HG03066 (cell line): ENCODE data around the gene PTPN6.

Source experiments
- ATAC-seq: cut with Tn5 transposase; IDR thresholded peaks from one replicate; pipeline ENCODE4 v1.9.1; 2021; ENCODE audit warnings: low read depth; ENCODE audit not compliant: unreplicated experiment

Gene PTPN6

GRCh38 chr12:6921996-6922946 is 28.9 kb upstream of the PTPN6 start:
- ATAC-seq, result peak; percentile 48

GRCh38 chr12:6923003-6923732 is 28.0 kb upstream of the PTPN6 start:
- no peak for ATAC-seq

DNA sequence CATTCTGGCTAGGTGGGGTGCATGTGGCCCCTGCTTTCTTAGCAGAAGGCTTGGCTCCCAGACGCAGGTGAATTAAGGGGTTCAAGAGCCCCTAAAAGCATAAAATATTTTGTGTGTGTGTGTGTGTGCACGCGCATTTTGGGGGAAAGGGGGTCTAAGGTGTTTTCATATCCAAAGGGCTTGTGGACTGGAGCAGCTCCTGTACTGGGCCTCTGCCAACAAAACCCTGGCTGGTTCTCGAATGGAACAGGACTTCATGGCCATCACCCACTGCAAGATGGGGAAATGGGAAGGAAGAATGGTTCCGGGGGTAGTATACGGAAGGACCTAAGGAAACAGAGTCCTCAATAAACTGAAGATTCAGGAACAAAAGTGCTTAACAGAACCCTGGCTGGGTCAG is 27.3 kb upstream of the PTPN6 start:
- no peak for ATAC-seq

DNA sequence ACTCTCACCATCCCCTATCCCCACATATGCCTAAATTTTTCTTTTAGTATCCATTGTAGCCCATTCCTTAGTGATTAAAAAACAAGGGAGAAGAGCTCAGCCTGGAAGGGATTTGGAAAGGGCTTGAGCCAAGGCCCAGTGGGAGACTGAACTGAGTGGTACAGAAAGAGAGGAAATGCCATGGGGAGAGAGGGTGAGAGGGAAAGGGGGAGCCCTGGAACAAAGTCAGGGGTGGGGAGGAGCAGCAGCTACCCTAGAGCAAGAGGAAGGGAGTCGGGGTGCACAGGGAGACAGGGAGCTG is 26.0 kb upstream of the PTPN6 start:
- ATAC-seq, result no peak

DNA sequence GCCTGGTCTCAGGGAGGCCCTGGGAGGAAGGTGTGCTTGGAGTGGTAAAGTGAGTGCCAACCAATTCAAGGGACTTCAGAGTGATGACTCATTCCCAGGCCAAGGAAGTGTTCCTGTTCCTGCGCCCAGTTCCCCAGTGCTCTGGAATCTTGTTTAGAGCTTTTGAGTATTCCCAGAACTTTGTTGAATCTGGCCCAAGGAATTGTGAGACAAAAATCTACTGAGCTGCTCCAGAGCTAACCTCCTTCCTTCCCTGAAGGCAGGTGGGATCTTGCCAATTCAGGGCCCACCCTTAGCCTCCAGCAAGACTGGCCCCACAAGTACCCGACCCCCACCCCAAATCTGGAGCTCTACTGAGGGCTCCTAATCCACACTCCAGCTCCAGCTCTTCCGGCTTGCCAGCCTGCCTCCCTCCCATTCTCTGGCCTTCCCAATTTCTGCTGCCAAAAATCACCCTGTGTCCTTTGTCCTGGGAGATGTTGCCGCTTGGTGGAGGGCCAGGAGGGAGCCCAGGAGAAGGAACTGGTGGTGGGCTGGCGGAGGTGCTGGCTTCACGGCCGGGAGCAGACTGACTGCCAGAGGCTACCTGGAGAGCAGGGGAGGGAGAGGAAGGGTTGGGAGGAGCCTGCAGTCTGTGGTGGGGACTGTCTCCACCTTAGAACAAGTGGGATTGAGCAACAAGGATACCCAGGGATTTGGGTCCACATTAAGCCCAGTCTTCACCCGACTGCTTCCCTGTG is 25.4 kb upstream of the PTPN6 start:
- no peak for ATAC-seq

- ATAC-seq, result no peak
Measured at GRCh38 chr12:6927379-6928021, 23.7 kb upstream of the PTPN6 start, which contains the start of gene ATN1. TSS of gene ATN1 (plus strand) at chr12:6927959. CDS start at chr12:6934002, 6,043 bp downstream.

- ATAC-seq, result no peak
Measured at GRCh38 chr12:6928022-6928702, 23.0 kb upstream of the PTPN6 start.

GRCh38 chr12:6928703-6929407 is 22.3 kb upstream of the PTPN6 start:
- ATAC-seq, result no peak

- ATAC-seq, result no peak
Measured at GRCh38 chr12:6929466-6930452, 21.4 kb upstream of the PTPN6 start.

DNA sequence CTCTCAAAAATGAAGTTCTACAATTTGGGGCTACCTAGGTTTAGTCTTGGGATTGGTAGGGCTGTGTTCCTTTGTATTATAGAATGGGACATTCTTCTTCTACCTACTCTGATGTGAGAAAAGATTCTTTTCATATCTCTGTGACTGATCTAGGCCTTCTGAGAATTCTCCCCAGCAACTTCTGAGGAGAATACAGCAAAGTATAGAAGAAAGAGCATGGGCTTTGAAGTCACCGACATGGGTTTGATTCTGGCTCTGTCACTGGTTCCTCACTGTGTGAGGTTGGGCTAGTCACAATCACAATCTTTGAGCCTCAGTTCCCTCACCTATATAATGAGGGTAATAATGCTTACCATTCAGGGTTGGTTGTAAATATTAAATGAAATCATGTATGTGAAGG is 18.4 kb upstream of the PTPN6 start:
- no peak for ATAC-seq

DNA sequence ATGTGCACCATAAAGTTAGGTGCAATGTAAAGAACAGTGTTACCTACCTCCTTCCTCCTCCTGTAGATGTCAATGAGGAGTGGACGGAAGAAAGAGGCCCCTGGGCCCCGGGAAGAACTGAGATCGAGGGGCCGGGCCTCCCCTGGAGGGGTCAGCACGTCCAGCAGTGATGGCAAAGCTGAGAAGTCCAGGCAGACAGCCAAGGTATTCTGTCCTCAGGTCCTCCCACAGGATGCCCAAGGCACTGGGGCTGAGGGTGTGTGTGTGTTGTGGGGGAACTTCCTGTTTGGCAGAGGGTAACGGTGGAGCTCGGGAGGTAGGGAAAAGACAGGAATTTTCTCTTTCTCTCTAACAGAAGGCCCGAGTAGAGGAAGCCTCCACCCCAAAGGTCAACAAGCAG is 17.0 kb upstream of the PTPN6 start:
- ATAC-seq, result no peak

GRCh38 chr12:6935371-6936193 is 15.6 kb upstream of the PTPN6 start:
- ATAC-seq, result no peak

GRCh38 chr12:6936194-6936635 is 14.9 kb upstream of the PTPN6 start:
- ATAC-seq, result no peak

DNA sequence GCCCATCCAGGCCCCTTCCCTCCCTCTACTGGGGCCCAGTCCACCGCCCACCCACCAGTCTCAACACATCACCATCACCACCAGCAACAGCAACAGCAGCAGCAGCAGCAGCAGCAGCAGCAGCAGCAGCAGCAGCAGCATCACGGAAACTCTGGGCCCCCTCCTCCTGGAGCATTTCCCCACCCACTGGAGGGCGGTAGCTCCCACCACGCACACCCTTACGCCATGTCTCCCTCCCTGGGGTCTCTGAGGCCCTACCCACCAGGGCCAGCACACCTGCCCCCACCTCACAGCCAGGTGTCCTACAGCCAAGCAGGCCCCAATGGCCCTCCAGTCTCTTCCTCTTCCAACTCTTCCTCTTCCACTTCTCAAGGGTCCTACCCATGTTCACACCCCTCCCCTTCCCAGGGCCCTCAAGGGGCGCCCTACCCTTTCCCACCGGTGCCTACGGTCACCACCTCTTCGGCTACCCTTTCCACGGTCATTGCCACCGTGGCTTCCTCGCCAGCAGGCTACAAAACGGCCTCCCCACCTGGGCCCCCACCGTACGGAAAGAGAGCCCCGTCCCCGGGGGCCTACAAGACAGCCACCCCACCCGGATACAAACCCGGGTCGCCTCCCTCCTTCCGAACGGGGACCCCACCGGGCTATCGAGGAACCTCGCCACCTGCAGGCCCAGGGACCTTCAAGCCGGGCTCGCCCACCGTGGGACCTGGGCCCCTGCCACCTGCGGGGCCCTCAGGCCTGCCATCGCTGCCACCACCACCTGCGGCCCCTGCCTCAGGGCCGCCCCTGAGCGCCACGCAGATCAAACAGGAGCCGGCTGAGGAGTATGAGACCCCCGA is 14.3 kb upstream of the PTPN6 start:
- peak; percentile 2 for ATAC-seq

GRCh38 chr12:6937481-6938352 is 13.4 kb upstream of the PTPN6 start:
- peak; percentile 78 for ATAC-seq
